Epithelial cell of esophagus (primary cell): ENCODE measurements around the gene DGKQ.
"Not testable (repeated sequence)": the region's sequence is repeated elsewhere in the genome, so short reads cannot be mapped to it uniquely, and the experiment has no call there.

Experiments
- DNase-seq: peaks from one replicate; pipeline ENCODE4 v3.0.0; 2010; ENCODE audit warnings: low read depth
- H3K4me3 ChIP-seq: 2 replicates; pipeline ENCODE4 v1.5.1; 2011; ENCODE audit warnings: mild to moderate bottlenecking, low read length, control low read depth
- CTCF ChIP-seq: IDR thresholded peaks from 2 replicates; pipeline ENCODE4 v1.5.1; 2011; ENCODE audit warnings: low read depth, mild to moderate bottlenecking, low read length, control low read depth, inconsistent platforms; ENCODE audit not compliant: insufficient read depth; ENCODE audit errors: missing control alignments

The DGKQ gene

GRCh38 chr4:948101-948935, 25.1 kb downstream of the DGKQ start:
- no peak for DNase-seq
- no peak overlapping the region for H3K4me3 ChIP-seq
- TF ChIP-seq CTCF, result no peak

GRCh38 chr4:947491-947971, 25.8 kb downstream of the DGKQ start:
- no peak for DNase-seq
- H3K4me3 ChIP-seq, result no peak overlapping the region
- no peak for TF ChIP-seq CTCF

GRCh38 chr4:946517-947471, 26.6 kb downstream of the DGKQ start:
- no peak overlapping the region for H3K4me3 ChIP-seq
- TF ChIP-seq CTCF, result no peak
- DNase-seq, result no peak

GRCh38 chr4:946103-946450, 27.3 kb downstream of the DGKQ start:
- TF ChIP-seq CTCF, result no peak
- no peak for DNase-seq
- no peak overlapping the region for H3K4me3 ChIP-seq

- no peak for TF ChIP-seq CTCF
- DNase-seq, result no peak
- no peak overlapping the region for H3K4me3 ChIP-seq
Observed at GRCh38 chr4:945274-946102, 27.9 kb downstream of the DGKQ start.

- DNase-seq, H3K4me3 ChIP-seq: not testable (repeated sequence)
Observed at GRCh38 chr4:939508-939907, 33.9 kb downstream of the DGKQ start.

GRCh38 chr4:932713-933070, 40.7 kb downstream of the DGKQ start:
- DNase-seq, result no peak
- H3K4me3 ChIP-seq, result peak overlapping the region; percentile 67
- no peak for TF ChIP-seq CTCF
